D341Med (cell line): Measurements from ENCODE around the gene ABLIM2.

Source experiments
- DNase-seq: peaks from one replicate; pipeline ENCODE4 v3.0.0; 2012; ENCODE audit warnings: low spot score

Gene ABLIM2

DNA sequence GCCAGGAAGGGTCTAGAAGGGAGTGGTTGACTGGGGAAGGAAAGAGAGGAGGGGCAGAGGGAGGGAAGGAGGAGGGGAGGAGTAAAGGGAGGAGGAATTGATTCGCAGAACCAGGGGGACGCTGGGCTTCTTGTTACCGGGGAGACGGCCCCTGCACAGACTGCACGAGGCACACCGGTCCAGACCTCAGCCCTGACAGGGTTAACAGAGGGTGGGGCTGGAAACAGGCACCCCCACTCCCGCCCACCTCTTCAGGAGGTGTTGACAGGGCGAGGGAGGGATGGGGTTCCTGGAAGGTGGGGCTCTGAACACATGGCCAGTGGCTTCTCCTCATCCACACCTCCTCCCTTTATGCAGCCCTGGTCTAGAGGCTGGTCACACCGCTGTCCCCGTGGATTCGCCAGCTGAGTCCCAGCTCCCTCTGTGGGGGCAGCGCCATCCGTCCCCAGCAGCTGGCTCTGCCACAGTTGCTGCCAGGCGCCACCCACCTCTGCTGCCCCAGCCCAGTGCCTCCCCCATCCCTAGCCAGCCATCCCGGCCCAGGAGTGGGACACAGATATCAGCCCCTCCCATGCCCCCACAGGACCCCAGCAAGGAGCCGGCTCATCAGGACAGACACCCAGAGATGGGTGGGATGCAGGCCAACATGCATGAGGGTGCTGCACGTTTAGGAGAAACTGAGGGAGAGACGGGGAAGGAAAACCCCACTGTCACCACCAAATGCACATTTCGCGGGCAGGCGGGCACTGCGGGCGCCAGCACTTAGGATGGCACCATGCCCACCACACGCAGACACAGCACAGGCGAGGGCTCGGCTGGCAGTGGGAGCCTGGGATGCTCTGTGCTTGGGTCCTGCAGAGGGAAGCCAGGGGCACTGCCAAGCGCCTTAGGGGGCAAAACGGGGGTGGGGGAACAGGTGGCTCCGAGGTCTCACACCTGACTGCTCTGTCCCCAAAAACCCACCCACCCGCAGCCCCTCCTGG is 87.6 kb downstream of the ABLIM2 start:
- no peak for DNase-seq

DNA sequence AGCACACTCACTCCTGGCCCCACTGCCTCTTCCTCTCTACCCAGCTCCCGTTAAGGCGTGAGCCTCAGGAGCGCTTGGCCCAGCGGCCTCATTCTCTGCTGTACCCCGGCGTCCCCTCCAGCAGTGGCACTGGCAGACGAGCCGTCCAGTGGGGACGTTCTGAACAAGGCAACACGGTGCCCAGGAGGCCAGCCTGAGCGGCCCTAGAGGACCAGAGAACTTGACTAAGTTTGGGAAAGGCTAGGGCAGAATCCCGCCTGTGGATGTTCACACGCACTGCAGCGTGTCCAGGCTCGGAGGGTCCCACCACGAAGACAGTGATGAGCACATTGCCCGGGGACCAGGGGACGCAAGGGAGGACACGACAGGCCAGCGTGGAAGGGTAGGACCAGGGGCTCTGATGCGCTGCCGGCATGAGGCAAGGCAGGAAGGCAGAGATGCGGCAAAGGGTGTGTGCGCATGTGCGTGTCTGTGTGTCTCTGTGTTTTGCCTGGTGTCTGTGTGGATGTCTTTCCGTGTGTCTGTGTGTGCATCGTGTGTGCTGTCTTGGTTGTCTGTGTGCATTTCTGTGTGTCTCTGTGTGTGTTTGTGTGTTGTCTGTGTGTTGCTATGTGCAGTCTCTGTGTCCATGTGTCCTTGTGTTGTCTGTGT is 89.4 kb downstream of the ABLIM2 start:
- DNase-seq, result no peak

DNA sequence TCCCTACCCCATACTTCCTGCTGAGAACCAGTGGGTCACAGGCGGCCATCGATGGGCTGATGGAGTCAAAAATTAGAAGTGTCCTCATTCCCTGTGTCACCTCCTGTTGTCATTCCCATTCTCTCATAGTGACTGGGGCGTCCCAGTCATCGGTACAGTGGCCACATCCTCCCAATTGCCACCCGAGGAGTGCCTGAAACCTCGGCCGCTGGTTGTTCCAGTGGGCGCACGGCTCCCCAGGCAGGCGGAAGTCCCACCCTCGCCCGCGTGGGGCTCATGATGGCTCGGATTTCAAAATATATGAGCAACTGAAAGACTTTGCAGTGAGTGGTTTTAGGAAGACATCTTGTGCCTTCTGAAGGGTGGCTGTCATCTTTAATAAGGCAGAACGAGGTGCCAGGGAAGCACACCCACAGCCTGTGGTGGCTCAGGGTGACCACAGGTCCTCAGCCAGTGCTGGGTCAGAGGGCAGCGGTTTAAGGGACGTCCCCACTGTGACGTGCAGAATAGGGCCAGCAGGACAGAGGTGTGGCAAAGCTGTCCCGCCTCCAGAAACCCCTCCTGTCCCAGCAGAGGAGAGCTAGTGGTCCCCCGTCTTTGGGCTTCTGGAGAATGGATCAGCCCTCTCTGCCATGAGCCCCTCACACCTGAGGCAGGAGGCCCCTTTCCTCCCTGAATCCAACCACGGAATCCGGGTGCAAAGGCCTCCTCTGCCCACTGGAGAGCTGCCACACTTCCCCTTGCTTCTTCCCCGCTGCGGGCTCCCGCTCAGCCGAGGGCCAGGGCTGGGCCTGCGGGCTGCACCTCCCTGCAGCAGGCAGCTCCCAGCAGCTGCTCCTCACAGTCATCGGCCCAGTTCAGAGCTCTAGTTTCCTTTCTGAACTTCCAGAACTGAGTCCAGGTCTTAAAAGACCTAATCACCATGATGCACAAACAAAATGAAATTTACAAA is 90.4 kb downstream of the ABLIM2 start:
- no peak for DNase-seq

DNA sequence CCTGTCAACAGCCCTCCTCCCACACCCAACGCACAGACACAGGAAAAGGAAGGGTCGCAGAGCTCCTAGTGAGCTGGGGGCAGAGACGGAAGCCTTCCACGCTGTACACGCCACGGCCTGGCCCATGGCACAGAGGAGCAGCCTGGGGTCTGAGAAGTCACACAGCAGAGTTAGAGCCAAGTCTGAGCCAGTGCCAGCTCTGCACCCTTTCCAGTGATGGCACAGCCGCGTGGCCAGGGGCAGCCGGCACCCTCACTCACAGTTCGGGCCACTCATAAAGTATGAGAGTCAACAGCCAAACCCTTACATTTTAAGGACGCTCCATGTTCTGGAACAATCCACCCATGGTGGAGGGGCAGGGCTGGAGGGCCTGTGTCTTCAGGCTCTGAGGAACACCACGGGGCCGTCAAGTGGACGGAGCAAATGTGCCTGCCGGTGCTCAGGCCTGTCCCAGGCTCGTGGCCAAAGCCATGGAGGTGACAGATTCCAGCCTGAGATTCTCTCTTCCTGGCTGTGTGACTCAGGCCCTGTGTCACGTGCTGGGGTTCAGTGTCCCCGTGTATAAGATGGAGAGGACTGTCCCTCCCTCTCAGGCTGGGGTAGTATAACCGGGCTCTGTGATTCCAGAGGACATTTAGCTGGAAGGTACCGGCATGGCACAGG is 91.2 kb downstream of the ABLIM2 start:
- DNase-seq, result no peak

DNA sequence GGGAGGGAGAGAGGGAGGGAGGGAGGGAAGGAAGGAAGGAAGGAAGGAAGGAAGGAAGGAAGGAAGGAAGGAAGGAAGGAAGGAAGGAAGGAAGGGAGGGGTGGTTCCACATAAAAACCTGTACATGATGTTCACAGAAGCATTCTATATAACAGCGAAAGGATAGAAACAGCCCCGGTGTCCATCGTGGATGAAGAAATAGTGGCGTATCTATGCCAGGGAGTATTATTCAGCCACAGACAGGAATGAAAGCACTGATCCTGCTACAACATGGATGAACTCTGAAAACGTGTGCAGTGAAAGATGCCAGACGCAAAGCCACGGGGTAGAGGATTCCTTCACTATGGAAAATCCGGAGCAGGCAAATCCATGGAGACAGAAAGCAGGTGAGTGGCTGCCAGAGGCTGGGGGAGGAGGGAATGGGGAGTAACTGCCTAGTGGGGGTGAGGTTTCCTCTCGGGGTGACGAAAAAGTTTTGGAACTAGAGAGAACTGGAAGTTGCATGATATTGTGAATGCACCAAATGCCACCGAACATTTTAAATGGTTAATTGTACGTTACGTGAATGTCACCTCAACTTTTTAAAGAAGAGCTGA is 92.2 kb downstream of the ABLIM2 start:
- DNase-seq, result no peak

DNA sequence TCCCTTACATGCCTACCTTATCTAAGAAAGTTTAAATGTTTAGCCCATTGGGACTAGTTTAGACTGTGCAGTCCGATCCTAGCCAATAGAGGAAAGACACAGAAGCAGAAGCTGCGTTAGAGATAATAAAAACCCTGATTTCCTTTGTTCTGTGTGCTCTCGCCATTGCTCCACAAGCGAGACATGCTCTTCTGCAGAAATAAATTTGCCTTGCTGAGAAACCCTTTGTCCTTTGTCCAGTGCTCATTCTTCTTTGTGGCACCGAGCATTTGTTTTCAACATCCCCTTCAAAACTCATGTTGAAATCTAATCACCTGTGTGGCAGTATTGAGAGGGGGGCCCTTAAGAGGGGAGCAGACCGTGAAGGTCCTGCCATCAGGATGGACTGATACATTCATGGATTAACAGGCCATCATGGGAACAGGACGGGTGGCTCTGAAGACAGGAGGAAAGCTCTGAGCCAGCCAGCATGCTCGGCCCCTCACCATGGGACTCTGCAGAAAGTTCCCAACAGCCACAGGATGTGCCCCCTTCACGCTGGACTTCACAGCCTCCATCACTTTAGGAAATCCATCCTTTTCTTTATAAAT is 94.5 kb downstream of the ABLIM2 start:
- DNase-seq, result no peak

DNA sequence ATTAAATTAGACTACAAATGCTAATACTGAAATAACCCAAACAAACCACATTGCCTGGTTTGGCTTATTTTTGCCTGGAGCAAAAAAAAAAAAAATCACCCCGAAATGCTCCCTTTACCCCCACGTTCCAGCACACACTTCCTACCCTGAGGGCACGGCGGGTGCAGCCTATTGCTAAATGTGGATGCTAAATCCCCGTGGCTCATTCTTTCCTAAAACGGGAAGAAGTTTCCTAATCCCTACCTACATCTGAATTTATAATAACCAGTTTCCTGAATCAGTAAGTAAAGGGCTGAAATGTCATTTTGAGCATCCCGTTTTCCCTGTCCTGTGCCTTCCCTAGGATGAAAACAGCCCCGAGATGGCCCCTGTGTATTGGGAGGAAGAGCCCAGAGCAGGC is 97.0 kb downstream of the ABLIM2 start:
- no peak for DNase-seq

DNA sequence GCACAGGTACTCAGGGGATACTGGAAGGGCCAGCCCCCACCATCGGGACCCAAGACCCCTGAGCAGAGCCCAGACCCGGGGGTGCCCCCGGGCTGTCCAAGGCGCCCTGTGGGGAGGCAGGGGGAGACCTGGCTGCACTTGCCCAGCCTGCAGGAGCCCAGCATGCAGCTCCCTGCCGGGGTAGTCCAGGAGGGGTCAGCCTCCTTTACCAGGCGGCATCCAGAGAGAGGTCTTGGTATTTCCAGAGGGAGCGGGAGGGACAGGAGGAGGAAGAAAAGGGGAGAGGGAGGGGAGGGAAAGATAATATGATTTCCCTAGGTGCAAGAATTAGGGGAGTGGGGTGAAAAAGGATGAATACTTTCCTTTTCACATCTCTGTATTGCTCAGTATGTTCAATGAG is 97.5 kb downstream of the ABLIM2 start:
- no peak for DNase-seq

DNA sequence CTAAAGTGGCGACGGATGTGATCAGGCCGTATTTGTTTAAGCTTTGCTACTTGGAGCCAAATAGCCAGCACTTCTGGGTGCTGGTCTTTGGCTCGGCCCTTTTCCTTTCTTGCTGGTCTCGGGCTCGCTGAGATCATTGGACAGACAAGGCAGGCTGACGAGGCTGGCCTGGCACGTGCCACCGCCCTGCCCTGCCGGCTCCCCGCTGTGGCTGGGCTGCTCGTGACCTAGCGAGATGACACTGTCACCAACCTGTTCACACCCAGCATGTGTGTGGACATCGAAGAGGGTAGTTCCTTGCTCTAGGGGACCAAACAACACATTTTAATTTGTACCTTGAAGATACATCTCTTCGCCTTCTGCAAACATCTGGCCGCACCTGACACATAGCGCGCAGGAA is 98.0 kb downstream of the ABLIM2 start:
- DNase-seq, result no peak

DNA sequence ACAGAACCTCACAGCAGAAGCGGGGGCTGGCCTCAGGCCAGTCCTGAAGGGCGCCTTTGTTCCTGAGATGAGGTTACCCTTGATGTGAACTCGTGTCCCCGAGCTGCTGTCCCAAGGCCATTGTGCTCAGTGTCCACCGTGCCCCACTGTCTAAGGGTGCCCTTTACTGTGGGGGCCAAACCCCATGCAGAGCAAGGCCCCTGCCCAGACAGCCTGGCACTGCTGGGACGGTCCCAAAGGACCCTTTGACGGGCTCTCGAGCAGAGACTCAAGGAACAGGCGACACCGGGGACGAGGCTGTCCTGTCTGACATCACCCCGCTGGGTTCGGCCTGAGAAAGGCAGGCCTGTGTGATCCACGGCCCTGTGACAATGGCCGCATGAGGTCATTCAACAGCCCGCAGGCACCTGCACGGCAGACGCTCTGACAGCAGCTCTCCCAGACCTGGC is 100.6 kb downstream of the ABLIM2 start:
- no peak for DNase-seq

DNA sequence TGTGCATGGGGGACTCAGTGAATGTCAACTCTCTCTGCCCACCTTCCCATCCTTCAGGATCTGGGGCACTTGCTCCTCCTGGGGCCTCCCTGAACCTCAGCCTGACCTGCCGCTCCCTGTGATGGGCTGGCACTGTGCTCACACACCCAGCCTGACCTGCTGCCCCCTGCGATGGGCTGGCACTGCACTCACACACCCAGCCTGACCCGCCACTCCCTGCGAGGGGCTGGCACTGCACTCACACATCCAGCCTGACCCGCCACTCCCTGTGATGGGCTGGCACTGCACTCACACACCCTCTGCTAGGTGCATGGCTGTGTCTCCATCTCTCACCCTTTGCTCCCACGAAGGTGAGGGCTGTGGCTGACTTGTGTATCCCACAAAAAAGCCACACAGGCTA is 103.4 kb downstream of the ABLIM2 start:
- DNase-seq, result no peak

DNA sequence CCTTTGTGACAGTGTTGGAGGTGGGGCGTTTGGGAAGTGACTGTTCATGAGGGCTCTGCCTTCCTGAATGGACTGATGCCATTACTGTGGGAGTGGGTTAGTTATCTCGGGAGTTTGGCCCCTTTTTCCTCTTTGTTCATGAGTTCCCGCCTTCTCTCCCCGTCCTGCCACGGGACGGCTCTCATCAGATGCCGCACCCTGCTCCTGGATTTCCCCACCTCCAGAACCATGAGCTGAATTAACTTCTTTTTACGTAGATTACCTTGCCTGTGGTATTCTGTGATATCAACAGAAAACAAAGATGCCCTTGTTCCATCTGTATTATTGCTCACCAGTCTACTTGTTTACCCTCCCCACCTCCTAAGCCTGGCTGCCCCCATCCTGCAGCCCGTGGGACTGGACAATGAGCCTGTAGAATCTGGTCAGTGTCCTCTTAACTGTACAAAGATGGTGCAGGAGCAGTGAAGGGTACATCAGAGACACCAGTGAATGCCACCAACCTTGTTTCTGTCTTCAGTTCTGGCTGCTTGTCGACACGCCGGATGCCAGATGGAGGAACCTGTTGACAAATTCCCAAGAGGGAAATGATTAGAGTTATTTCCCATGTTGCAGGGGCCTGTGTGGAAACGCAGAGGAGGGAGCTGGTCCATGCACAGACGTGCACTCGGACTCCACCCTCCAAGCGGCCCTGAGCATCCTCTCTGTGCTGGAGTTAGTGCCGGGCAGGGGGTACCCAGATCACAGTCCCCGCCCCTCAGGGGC is 104.7 kb downstream of the ABLIM2 start:
- DNase-seq, result peak; percentile 89

DNA sequence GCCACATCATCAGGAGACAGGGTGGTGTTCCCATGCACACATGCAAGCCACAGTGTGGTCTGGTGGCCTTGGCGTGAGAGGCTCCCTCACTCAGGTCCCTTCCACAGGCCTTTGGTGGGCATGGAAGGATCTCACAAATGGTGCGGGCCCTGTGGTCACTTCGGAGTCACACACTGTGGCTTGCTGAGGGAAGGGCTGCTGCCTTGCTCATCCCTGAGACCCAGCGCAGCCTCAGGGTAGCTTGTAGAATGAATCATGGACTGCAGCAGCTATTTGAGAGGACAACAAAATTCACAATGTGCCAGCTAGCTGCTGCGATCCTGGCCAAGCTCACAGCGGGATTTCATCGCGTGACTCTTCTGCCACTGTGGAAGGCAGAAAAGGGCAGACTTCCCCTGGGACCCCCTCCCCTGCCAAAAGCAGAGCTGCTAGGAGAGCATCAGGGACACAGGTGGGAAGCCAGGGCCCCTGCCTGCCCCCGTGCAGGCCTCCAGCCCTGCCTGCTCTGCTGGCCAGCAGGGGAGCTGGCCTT is 106.4 kb downstream of the ABLIM2 start:
- no peak for DNase-seq

DNA sequence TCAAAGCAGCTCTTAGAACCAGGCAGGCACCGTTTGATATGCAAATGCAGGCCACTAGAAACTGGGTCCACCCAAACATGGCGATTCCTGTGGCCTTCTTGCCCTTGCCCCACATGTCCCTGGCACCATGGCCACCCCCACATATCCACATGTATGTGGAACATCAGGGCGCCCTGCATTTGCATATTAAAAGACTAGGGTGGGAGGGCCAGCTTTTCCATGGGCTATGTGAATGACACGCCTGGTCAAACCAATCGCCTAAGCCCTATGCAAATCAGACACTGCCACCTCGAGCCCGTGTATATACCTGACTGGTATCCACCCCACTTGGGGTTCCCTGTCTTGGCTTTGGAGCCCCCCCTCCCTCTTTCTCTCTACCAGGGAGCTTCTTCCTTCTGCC is 107.0 kb downstream of the ABLIM2 start:
- DNase-seq, result no peak

DNA sequence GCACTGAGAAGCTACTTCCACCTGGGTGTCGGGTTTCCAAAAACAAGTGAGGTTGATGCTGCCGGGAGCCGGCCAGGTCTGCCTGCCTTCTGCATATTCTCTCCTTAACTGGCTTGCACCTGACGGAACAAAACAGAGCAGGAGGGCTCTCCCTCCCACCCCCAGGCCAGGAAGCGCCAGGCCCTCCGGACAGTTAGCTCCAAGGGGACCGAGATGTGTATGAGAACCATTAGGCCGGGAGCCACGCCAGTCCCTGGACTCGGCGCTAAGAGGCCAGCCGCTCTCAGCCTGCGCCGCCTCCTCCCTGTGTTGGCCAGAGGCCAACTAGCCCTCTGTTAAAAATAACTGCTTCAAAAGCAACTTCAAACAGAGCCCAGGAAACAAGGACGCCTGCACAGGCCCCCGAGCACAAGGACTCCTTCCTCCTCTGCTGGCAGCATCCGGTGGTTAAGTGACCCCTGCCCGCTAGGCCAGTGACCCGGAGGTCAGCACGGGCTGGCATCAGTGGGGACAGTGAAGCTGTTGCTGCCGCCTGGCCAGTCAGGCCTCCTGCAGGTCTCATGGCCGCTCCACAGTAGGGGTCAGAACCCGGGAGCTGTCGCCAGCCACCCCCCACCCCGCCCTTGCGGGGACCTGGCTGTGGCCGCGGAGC is 107.9 kb downstream of the ABLIM2 start:
- DNase-seq, result no peak

DNA sequence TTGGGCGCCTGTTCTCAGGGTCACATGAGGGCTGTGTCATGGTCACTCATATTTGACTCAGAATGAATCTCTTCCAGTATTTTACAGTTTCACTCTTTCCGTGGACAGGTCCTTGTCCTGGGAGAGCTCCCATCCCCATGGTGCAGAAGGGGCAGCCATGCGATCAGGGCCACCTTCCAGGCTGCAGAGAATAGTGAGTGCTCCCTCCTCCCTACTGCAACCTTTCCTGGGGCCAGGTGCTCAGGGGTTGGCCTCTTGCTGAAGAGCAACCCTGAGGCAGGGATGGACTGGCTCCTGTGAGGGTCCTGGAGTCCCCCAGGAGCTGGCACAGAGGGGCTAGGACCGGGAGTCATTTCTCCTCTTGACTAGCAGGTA is 108.4 kb downstream of the ABLIM2 start:
- no peak for DNase-seq

DNA sequence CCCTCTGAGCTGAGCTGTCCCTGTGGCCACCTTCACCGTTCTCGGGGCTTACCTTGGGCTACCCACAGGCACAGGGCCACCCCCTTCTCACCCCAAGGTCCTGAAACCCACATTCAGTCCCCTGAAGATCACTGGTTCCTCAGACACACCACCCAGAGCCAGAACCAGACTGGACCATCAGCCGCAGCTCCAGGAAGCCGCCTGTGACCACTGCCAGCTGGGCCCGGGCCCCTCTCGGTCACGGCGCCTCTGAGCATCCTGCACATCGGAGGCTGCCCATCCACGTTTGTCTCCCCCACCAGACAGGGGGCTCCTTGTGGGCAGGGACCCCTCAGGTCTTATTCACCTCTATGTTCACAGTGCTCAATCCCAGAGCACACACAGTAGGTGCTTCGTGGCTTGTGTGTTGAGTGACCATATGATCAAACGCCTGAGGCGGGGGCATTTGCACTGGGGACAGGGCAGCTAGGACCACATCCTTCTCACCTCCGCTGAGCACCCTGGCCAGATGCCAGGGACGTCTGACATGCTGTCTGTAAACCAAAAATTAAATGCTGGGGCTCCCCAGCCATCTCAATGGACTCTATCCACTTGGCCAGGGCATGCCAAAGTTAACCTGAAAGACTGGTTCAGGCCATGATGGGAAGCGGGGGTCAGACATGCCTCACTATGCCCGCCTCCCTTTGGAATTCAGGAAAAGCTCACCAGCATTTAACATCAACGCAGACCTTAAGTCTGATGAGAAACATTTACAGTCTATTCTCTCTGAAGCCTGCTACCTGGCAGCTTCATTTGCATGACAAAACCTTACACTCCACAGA is 109.5 kb downstream of the ABLIM2 start:
- no peak for DNase-seq
